ENCODE measurements around the gene FAH. TPM values are rescaled to one million over a fixed set of nuclear protein-coding genes. Genes with fewer than 3 reads are reported as not detected.

FAH gene
- total RNA-seq, 1 donor from 2014 or later: 14.6 TPM

DNA sequence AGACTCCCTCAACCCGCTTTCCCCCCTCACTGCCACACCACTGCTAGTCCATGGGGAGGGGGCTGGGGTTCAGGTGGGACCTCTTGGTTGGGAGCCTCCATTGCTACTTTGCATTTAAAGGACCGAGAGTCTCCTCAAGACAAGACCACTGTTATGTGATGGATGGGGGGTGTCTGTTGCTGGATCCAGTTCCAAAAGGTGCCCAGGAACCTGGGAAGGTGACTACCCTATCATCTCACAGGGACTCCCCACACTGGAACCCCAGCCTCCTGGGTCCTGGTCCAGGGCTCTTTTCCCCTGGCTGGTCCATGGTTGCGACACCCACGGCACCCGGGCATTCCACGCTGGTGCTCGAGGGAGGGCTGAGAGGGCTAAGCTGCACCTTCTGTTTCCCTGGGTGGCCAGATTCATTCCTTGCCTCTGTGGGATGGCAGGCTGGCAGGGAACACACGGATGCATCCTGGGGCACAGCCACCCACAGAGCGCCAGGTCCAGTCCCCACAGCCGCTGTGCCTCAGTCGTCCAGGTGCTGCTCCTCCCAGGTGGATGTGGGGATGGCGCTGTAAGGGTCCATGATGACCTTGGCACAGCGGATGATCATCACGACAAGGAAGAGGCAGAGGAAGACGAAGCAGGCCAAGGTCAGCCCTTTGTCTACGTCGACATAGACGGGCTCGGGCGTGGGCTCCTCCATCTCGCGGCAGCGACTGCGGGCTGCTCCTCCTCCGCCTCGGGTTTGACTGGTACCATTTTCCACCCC, 48.6 kb downstream of the FAH start:
- ATAC-seq: no peak

GRCh38 chr15:80202016-80202315, 49.2 kb downstream of the FAH start:
- ATAC-seq: no peak

DNA sequence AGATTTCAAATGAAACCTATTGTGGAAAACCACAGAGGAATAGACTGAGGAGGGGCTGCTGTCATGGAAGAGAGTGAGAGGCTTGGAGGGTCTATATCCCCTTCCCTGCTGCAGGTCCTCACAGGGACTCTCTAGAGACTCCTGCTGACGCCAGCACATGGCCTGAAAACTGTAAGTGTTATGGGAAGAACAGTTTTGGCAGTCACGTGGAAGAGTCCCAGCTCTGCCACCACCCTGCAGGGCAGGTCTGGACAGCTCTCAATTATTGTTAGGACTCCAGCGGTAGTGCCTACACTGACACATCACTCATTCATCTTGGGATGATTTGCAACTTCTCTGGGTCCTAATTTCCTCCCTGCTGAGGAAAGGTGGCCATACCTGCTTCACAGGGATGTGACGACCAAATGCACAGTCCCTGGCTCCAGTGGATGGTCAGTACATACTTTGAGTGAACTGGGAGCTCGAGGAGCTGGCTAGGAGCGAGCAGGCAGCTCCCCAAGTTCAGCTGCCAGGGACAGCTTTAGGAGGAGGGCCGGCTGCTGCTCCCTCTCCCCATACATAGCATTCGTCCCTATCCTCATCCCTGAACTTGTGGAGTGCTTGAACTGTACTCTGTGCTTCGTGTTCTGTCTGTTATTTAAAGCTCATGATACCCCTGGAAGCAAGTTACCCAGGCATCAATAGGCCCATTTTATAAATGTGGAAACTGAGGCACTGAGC, 50.0 kb downstream of the FAH start:
- ATAC-seq: peak; percentile 98

GRCh38 chr15:80203361-80203885, 50.6 kb downstream of the FAH start:
- ATAC-seq: no peak

GRCh38 chr15:80204231-80204630, 51.4 kb downstream of the FAH start:
- no peak for ATAC-seq

- ATAC-seq: no peak
These were observed 55.1 kb downstream of the FAH start for GRCh38 chr15:80207887-80208286.

DNA sequence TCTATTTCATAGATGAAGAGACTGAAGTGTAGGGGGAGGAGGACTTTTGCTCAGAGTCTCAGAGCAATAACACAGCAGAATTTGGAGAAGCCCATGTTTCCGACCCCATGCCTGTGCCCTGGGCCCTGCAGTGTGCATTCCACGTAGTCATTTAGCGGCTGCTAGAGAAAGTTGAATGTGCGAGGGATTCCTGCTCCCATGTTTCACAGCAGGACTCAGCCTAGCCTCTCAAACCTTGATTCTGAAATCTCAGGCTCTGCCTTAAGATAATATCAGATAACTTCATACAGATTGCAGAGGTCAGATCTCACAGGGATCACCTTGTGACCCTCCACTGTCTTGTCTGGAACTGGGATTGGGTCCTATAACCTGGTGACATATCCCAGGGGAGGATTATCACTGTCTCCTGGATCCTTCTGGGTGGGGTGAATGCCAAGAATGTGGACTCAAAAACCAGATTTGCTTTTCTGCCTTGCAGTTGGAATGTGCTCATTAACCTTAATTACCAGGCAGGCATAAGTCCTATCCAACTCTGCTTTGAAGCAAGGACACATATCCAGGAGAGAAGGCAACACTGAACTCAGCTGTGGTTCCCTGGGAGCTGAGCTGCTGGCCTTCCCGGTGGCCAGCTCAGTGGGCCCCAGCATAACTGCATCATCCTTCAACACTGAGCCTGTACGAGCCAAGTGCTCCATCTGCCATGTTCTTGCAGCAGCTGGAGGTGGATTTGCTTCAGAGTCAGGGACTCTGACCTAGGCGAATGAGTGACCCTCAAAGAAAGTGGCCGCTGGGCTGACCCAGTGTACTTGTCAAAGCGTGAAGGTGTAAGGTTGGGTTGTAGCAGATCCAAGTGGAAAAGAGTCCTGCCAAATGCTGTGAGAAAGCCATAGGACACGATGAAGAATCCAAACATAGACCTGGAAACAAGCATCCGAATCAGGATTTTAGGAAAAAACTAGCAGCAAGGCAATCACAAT, 56.2 kb downstream of the FAH start:
- no peak for ATAC-seq

- no peak for ATAC-seq
These were observed 58.1 kb downstream of the FAH start for GRCh38 chr15:80210611-80211573.

DNA sequence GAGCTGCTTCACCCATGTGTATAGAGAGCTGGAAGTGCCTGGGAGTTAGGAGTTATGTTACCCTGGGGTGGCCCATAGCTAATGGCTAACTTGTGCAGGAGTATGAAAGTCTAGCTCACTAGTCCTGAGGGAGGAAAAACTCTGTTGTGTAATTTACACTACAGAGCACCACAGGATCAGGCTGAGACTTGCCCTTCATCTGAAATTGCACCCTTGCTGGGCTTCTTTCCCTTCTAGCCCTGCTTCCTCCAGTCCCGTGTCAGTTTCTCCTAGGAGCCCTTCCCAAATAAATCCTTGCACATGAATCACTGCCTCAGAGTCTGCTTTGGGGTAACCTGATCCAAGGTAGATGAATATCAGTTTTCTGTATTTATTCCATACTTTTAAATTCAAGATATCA, 59.2 kb downstream of the FAH start:
- peak; percentile 36 for ATAC-seq

GRCh38 chr15:80214910-80215309, 62.1 kb downstream of the FAH start:
- ATAC-seq: no peak

- ATAC-seq: no peak
These were observed 63.3 kb downstream of the FAH start for GRCh38 chr15:80216141-80216540.

DNA sequence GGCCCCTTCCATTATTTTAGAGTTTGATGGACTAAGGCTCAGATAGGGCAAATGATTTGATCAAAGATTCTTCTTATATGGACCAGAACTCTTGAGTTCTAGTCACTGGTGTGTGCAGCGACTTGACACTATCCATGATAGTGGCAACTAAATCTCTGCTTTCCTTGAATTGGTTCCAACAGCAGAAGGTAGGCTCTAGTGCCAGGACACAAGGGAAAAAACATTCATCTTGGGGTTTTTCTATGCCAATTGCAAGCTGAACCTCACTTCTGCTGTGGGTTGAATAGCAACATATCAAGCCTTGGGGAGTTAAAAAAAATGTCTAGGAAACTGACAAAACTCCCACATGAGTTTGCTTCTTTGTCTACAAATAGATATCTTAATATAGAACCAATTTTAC, 64.1 kb downstream of the FAH start:
- ATAC-seq: no peak

- ATAC-seq: no peak
These were observed 64.6 kb downstream of the FAH start for GRCh38 chr15:80217327-80217900.

GRCh38 chr15:80219955-80220354, 67.2 kb downstream of the FAH start:
- ATAC-seq: no peak

- ATAC-seq: no peak
These were observed 76.3 kb downstream of the FAH start for GRCh38 chr15:80228959-80229610.

GRCh38 chr15:80231371-80231770, 78.6 kb downstream of the FAH start:
- ATAC-seq: no peak

DNA sequence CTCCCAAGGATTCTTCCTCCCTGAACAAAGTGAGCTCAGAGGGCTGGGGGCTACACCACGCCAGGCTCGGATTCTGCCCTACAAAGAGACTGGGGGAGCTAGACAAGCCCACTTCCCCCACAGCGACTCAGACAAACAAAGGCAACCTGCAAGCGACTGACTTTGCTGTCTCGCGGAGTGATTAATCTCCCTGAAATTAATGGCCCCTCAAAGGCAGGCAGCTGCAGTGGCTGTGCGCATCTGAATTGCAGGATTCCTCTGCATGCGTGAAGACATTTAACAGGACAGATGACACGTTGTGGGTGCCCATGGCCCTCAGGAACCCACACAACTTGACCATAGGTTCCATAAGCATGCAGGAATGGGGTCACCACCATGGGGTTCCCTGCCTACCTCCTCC, 80.8 kb downstream of the FAH start:
- no peak for ATAC-seq

DNA sequence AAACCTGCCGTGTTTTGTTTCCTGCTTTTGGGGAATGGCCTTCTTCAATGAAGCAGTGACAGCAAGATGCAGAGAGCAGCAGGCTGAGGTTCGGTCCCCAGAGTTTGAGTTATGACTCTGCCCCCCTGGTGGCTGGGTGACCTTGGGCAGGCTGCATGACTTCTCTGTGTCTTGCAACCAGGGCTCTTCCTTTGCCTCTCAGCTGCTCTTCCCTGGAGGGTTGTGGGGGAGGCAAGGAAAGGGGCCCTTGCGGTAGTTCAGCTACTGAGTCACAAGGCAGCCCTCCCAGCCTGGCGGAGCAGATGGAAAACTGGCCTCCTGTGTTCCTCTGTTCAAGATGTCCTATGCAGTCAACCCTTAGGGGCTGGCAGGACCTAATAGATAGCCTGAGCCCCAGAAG, 82.1 kb downstream of the FAH start:
- peak; percentile 59 for ATAC-seq

Data from esophagus mucosa (tissue), 1 donor.